C4-2B (cell line): ENCODE measurements around the gene MOAP1.

Source experiments
- H3K27ac ChIP-seq: fragments of 450-650 bp; 2 replicates; pipeline ENCODE4 v1.5.1; 2017
- ZFX ChIP-seq: fragments of 450-650 bp; IDR thresholded peaks from 2 replicates; pipeline ENCODE4 v1.6.1; 2017
- TF ChIP-seq, protein P1 (sequence below): fragments of 450-650 bp; conservative IDR thresholded peaks from 2 replicates; pipeline ENCODE4 v1.5.1; 2017; ENCODE audit warnings: mild to moderate bottlenecking

The MOAP1 gene

DNA sequence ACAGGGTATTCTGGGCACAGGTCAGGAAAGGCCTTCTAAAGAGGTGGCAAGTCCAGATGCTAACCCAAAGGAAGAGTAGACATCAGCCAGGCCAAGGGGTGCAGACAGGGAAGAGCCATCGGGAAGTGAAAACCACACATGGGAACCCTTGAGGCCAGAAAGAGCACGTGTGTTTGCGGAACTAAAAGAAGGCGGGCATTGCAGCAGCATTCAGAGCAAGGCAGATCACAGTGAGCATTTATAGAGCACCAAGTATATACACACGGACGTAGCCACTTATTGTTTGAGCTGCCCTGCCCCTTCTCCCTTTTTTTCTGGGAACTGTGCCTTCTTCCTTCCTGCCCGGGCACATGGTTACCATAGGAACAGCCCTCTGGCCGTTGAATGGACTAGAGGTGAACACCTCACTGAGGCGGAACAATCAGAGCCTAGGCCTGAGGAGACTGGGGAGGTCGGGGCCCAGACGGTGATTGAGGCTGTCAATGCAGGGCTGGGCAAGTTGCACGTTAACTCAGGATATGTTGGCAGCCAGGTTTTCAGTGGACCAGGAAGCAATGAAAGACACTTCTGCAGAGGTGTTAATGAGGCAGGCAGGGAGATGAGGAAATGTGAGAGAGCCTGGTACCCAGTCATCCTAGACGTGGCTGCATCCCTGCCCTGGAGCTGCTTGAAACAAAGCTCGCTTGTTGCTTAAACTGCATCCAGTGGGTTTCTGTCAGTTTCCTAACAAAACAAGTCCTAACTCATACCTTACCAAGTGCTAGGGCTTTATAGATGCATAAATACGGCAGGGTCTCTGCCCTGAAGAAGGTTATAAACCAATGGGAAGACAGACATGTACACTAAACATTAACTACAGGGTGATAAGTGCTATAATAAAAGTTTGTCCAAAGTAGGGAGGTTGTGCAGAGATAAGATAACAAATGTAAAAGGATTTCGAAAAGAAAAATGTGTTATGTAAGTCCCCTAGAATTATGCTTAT is 34.2 kb downstream of the MOAP1 start:
- H3K27ac ChIP-seq, result peak overlapping the region; percentile 22
- TF ChIP-seq ZFX, result no peak
- TF ChIP-seq, protein P1, sequence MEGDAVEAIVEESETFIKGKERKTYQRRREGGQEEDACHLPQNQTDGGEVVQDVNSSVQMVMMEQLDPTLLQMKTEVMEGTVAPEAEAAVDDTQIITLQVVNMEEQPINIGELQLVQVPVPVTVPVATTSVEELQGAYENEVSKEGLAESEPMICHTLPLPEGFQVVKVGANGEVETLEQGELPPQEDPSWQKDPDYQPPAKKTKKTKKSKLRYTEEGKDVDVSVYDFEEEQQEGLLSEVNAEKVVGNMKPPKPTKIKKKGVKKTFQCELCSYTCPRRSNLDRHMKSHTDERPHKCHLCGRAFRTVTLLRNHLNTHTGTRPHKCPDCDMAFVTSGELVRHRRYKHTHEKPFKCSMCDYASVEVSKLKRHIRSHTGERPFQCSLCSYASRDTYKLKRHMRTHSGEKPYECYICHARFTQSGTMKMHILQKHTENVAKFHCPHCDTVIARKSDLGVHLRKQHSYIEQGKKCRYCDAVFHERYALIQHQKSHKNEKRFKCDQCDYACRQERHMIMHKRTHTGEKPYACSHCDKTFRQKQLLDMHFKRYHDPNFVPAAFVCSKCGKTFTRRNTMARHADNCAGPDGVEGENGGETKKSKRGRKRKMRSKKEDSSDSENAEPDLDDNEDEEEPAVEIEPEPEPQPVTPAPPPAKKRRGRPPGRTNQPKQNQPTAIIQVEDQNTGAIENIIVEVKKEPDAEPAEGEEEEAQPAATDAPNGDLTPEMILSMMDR, result no peak

DNA sequence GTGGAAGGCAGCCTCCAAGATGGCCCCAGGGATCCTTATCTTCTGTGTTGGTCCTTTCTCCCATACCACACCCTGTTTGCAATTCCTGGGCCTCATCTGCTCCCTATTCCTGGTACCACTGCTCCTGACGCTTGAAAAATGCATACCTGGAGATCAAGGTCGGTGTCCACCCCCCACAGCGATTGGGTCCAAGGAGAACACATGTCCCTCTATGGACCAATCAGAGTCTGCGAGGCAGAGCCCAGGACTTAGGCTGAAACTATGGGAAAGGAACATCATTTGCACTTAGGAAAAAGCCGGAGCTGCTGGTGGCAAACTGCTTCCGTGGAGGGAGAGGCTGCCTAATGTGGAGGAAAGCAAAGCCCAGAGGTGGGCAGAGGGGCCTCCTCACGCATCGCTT is 35.7 kb downstream of the MOAP1 start:
- TF ChIP-seq, protein P1, result no peak
- TF ChIP-seq ZFX, result no peak
- no peak overlapping the region for H3K27ac ChIP-seq

DNA sequence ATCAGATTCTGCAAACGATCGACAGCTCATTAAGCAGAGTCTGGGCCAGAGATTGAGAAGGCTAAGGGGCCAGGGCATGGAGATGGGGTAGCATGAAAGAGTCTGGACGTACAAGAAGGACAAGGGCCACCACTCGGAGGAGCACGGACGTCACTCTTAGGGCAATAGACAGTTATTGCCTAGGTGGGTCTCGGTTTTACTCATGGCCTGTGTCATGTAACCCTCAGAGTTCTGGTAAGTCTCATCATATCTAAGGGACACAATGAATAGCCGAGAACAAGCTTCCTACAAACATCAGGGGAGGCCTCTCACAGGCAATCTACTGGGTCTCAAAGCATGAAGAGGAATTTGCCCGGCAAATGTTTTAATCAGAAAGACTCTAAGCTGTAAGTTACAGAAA is 38.6 kb downstream of the MOAP1 start:
- TF ChIP-seq, protein P1, result no peak
- TF ChIP-seq ZFX, result no peak

DNA sequence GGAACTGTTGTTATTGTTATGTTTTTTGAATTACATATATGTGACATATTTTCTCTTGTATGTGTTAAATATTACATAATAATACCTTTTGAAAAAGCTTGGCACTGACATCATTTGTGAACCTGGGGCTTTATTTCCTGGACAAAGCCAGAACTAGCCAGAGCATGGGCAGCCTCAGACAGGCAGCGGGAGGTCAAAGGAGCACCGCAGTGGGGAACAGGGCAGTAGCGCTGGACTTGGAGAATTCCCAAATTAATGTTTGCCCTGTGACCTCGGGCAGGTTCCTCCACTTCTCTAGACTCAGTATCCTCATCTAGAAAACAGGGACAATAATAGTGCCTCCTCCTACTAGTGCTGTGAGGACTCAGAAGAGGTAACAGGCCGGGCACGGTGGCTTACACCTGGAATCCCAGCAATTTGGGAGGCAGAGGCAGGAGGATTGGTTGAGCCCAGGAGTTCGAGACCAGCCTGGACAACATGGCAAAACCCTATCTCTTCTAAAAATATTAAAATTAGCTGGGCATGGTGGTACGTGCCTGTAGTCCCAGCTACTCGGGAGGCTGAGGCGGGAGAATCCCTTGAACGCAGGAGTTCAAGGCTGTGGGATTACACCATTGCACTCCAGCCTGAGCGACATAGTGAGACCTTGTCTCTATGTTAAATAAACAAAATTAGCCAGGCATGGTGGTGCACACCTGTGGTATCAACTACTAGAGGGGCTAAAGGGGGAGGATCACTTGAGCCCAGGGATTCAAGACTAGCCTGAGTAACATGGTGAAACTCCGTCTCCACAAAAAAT is 41.6 kb downstream of the MOAP1 start:
- TF ChIP-seq, protein P1, result no peak
- TF ChIP-seq ZFX, result no peak
- H3K27ac ChIP-seq, result no peak overlapping the region

More for the DNA sequence above, 38.6 kb downstream of the MOAP1 start:
- no peak overlapping the region for H3K27ac ChIP-seq

DNA sequence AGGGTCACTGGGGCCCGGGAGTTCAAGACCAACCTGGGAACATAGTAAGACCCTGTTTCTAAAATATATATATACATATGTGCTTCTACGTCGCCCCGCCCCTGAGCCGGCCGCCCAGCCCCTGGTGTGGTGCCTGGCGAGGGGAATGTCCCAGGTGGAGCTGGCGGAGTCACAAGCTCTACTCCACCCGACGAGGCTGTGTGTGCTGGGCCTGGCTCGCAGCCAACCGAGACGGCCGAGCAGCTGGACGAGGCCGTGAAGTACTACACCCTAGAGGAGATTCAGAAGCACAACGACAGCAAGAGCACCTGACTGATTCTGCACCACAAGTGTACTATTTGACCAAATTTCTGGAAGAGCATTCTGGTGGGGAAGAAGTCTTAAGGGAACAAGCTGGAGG is 46.8 kb downstream of the MOAP1 start:
- TF ChIP-seq, protein P1, result no peak
- TF ChIP-seq ZFX, result no peak
- no peak overlapping the region; the same call in 1 of the 2 replicates for H3K27ac ChIP-seq

DNA sequence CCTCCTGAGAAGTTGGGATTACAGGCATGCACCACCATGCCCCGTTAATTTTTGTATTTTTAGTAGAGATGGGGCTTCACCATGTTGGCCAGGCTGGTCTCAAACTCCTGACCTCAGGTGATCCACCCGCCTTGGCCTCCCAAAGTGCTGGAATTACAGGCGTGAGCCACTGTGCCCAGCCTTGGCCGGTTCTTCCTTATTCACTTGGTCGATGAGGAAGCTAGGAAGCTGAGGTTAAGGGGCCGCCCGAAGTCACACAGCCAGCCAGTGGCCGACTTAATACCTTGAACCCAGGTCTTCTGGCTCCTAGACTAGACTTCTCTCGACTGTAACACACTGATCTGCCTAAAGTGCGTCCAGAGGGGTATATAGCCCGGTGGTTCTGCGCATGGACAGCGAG is 48.2 kb downstream of the MOAP1 start:
- H3K27ac ChIP-seq, result peak overlapping the region; percentile 77

DNA sequence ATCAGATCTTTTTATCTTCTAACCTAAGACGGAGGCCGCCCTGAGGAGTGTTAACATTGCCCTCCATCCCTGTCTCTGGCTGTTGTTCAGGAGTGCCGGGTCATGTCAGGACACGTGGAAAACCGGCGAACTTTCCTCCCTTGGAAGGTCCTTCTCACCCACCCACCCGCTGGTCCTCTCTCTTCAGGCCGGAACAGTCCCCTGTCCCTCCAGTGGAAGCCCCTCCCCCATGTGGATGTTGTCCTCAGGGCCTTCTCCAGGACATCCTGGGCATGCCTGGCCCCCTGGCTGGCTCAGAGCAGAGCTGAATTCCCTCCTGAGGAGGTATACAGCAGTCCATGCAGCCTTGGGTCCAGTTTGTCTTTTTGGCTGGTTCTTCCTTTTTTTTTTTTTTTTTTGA is 48.7 kb downstream of the MOAP1 start:
- no peak for TF ChIP-seq ZFX
- TF ChIP-seq, protein P1, result no peak
- H3K27ac ChIP-seq, result peak overlapping the region; percentile 77
